AG09309 (cell line): ENCODE results near the gene WAPL.

Experiments used
- DNase-seq: peaks from one replicate; pipeline ENCODE4 v3.0.0-alpha.2; 2010; ENCODE audit warnings: low read depth
- H3K4me3 ChIP-seq: 2 replicates; pipeline ENCODE4 v1.5.1; 2011; ENCODE audit warnings: mild to moderate bottlenecking, low read depth, low read length, moderate library complexity; ENCODE audit not compliant: control insufficient read depth
- CTCF ChIP-seq: IDR thresholded peaks from 2 replicates; pipeline ENCODE4 v1.5.1; 2011; ENCODE audit warnings: mild to moderate bottlenecking, low read depth, low read length, inconsistent platforms; ENCODE audit not compliant: insufficient read depth, control insufficient read depth; ENCODE audit errors: missing control alignments

The WAPL gene

GRCh38 chr10:86497621-86498020 lies 24.0 kb downstream of the WAPL start:
- TF ChIP-seq CTCF: no peak
- DNase-seq: no peak
- H3K4me3 ChIP-seq: no peak overlapping the region

- TF ChIP-seq CTCF: no peak
- no peak for DNase-seq
- H3K4me3 ChIP-seq: no peak overlapping the region
Measured at GRCh38 chr10:86489960-86490612, 31.5 kb downstream of the WAPL start.

GRCh38 chr10:86489071-86489810 lies 32.4 kb downstream of the WAPL start:
- no peak for DNase-seq
- no peak overlapping the region for H3K4me3 ChIP-seq
- TF ChIP-seq CTCF: no peak

GRCh38 chr10:86486856-86487255 lies 34.7 kb downstream of the WAPL start:
- no peak for TF ChIP-seq CTCF
- DNase-seq: no peak
- no peak overlapping the region for H3K4me3 ChIP-seq

- no peak for TF ChIP-seq CTCF
- DNase-seq: no peak
Measured at GRCh38 chr10:86483664-86484063, 37.9 kb downstream of the WAPL start.

GRCh38 chr10:86481761-86482160 lies 39.8 kb downstream of the WAPL start:
- no peak for TF ChIP-seq CTCF
- no peak overlapping the region for H3K4me3 ChIP-seq
- DNase-seq: no peak

More at GRCh38 chr10:86483664-86484063, 37.9 kb downstream of the WAPL start:
- no peak overlapping the region for H3K4me3 ChIP-seq
